Retinal pigment epithelial cell (primary cell): ENCODE measurements around the gene COL4A1.

Experiments used
- DNase-seq: peaks from one replicate; pipeline ENCODE4 v3.0.0-alpha.2; 2010; ENCODE audit warnings: low read depth
- H3K4me3 ChIP-seq: 2 replicates; pipeline ENCODE4 v1.5.1; 2011; ENCODE audit warnings: mild to moderate bottlenecking, low read length, control low read depth, moderate library complexity
- CTCF ChIP-seq: conservative IDR thresholded peaks from 2 replicates; pipeline ENCODE4 v1.5.1; 2011; ENCODE audit warnings: low read depth, low read length, control low read depth, inconsistent platforms

Gene COL4A1

GRCh38 chr13:110183910-110184309, 123.0 kb downstream of the COL4A1 start:
- no peak overlapping the region for H3K4me3 ChIP-seq
- TF ChIP-seq CTCF = no peak
- DNase-seq = no peak

- no peak for TF ChIP-seq CTCF
- no peak for DNase-seq
- H3K4me3 ChIP-seq = no peak overlapping the region
Observed at GRCh38 chr13:110182461-110182860, 124.5 kb downstream of the COL4A1 start.

- H3K4me3 ChIP-seq = no peak overlapping the region
- no peak for TF ChIP-seq CTCF
- DNase-seq = no peak
Observed at GRCh38 chr13:110182003-110182402, 125.0 kb downstream of the COL4A1 start.

- no peak overlapping the region for H3K4me3 ChIP-seq
- no peak for TF ChIP-seq CTCF
- DNase-seq = no peak
Observed at GRCh38 chr13:110179857-110180147, 127.2 kb downstream of the COL4A1 start.

- TF ChIP-seq CTCF = no peak
- no peak for DNase-seq
- no peak overlapping the region for H3K4me3 ChIP-seq
Observed at GRCh38 chr13:110179116-110179856, 127.7 kb downstream of the COL4A1 start.

- no peak for DNase-seq
- no peak overlapping the region for H3K4me3 ChIP-seq
- no peak for TF ChIP-seq CTCF
Observed at GRCh38 chr13:110177790-110178189, 129.2 kb downstream of the COL4A1 start.

GRCh38 chr13:110176431-110176830, 130.5 kb downstream of the COL4A1 start:
- DNase-seq = no peak
- H3K4me3 ChIP-seq = no peak overlapping the region
- no peak for TF ChIP-seq CTCF
